ENCODE data around the gene NT5C2.

DNA sequence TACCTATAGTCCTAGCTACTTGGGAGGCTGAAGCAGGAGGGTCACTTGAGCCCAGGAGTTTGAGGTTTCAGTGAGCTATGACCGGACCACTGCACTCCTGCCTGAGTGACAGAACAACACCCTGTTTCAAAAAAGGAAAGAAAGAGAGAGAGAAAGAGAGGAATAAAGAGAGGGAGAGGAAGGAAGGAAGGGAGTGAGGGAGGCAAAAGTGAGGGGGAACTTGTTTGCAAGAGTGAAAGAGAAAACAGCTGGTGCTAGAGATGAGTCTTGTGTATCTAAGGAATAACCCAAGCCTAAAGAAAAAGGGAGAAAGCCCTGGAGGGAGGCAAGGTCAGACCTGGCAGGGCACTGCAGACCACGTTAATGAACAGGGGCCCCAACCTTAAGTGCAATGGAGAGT lies 4.8 kb upstream of the NT5C2 start:
- TF ChIP-seq CTCF (IDR thresholded peaks at IDR 0.05), result no peak
- TF ChIP-seq EZH2phosphoT487 (IDR thresholded peaks at IDR 0.05; ENCODE audit: borderline replicate concordance, low read depth), result no peak

All from SK-N-SH (cell line).